Spinal cord (tissue), 10 donors: ENCODE measurements around the gene ELAPOR2. TPM values are rescaled to one million over a fixed set of nuclear protein-coding genes. Genes with fewer than 3 reads are reported as not detected.

Experiments used
- DNase-seq, 6 donors: peaks; one replicate each; pipeline versions ENCODE4 v3.0.0 to v3.0.0-alpha.2; 2013 to 2015; ENCODE audit warnings: low spot score in 6 of 6, low read depth in 4 of 6
- H3K27ac ChIP-seq: one replicate; pipeline ENCODE4 v1.5.1; 2013; ENCODE audit warnings: low read depth, low read length, control low read depth
- H3K27me3 ChIP-seq: one replicate; pipeline ENCODE4 v1.6.1; 2013; ENCODE audit warnings: low read length; ENCODE audit not compliant: control insufficient read depth, insufficient read depth
- H3K36me3 ChIP-seq: one replicate; pipeline ENCODE4 v1.6.1; 2013; ENCODE audit warnings: low read length; ENCODE audit not compliant: control insufficient read depth, insufficient read depth
- H3K4me1 ChIP-seq: one replicate; pipeline ENCODE4 v1.6.1; 2013; ENCODE audit warnings: low read length; ENCODE audit not compliant: control insufficient read depth, insufficient read depth
- H3K4me3 ChIP-seq: one replicate; pipeline ENCODE4 v1.5.1; 2013; ENCODE audit warnings: low read depth, low read length, control low read depth
- H3K9me3 ChIP-seq: one replicate; pipeline ENCODE4 v1.6.1; 2013; ENCODE audit warnings: low read length; ENCODE audit not compliant: control insufficient read depth, insufficient read depth
- WGBS: methylation state at CpG from one replicate; pipeline ENCODE4 v1.1.5; 2013; ENCODE audit warnings: missing lambda C conversion rate; ENCODE audit not compliant: insufficient coverage; 5-methylcytosine and 5-hydroxymethylcytosine counted together
- polyA plus RNA-seq, 2 donors: library from polyadenylated mRNA; unstranded; fragments of 120-200 nt; gene quantifications; one replicate each; pipeline ENCODE4 v1.2.1, GENCODE V29; 2013; ENCODE audit not compliant: insufficient read length in 2 of 2
- total RNA-seq, 2 donors: library from RNA; depleted of rRNA in 1 of 2; stranded (reverse); fragments of 120-200 nt in 1 of 2; fragments of >200 nt in 1 of 2; gene quantifications; one replicate each; pipeline versions ENCODE4 v1.2.3 to v1.2.4, GENCODE V29; 2013 to 2014
- donor health status: healthy.

ELAPOR2 gene
- total and polyA plus RNA-seq, 4 donors: 31.8 to 77.1 (median 43.2) TPM

DNA sequence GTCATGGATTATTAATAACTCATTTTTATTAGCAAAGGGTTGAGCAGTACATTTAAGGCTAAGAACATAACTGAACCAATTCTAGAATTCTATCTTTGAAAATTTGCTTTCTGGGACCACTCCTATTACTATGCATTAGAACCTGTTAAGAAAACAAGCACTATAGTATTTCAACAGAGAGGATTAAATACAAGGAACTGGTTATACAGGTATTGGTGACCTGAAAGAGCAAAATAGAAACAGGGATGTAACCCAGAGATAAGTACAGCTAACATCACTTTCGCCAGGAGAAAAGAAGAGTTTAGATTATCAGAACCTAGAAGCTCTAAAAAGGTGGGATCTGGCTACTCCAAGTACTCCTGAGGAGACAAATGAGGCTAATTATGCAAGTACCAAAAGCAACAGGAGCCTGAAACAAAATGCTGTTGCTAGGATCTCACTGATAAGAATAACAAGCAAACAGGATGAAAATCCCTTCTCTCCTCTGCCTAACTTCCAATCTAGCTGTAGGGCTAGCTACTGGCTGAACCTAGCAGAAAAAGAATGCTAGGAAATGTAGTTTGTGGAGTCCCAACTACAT lies 32.1 kb upstream of the ELAPOR2 start:
- Histone ChIP-seq H3K36me3 (no peaks in the 10 kb centered on the region), H3K4me3 (no peak overlapping the region), H3K27me3 (no peaks in the 10 kb centered on the region), H3K4me1 (no peaks in the 10 kb centered on the region), H3K27ac (no peak overlapping the region), H3K9me3 (peaks cover 3% of the 10 kb centered on the region)
- no peak for DNase-seq
- 100% methylated on average over 1 of the region's 1 CpG for WGBS

DNA sequence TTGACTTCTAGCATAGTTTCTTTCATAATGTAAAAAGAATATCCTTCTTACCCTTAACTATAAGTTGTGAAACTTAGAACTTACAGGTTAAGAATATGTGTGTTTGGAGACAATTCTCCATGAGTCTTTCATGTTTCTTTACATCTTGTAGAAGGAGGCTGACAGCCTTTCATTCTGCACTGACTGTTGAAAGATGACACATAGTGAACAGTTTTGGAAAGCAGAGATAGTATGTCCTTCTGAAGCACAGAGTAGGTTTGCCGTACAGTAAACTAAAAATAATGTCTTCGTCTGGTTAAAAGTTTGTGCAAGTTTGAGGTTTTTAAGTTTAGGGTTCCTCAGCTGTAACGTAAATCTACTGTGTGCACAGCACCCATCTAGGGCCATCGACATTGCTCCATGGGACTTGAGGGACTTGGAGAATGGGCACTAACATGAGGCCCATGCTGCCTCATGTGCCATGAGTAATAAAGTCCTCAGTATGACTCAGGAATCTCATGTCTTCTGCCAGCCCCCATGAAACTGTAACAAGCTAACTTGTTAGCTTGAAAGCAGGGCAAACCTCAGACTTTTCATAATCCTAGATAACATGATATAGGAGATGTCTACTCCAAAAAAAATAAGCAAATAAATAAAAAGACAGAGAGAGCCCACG lies 24.5 kb upstream of the ELAPOR2 start:
- H3K4me3 ChIP-seq: no peak overlapping the region
- no peaks in the 10 kb centered on the region for H3K4me1 ChIP-seq
- H3K27ac ChIP-seq: no peak overlapping the region
- 95% methylated on average over 4 of the region's 5 CpGs for WGBS
- H3K9me3 ChIP-seq: peaks cover 3% of the 10 kb centered on the region
- no peaks in the 10 kb centered on the region for H3K36me3 ChIP-seq
- H3K27me3 ChIP-seq: no peaks in the 10 kb centered on the region
- no peak for DNase-seq

DNA sequence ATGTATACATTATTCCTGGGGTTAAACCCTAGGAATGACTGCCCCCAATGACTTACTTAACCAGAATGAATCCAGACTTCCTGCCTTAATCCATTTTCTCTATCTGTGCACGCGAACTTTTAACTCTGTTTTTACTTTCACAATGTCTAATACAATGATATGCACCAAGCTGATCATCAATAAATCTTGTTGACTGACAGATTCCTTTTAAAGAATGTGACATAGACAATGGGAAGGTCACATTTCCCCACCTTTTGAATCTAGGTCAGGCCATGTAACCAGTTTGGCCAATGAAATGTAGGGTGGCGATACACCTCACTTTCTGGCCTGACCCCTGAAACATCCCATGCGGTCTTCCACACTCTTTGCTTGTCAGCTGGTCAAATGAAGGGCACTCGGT lies 23.2 kb upstream of the ELAPOR2 start:
- H3K36me3 ChIP-seq: no peaks in the 10 kb centered on the region
- 100% methylated on average over 2 of the region's 5 CpGs for WGBS
- no peak overlapping the region for H3K27ac ChIP-seq
- H3K27me3 ChIP-seq: no peaks in the 10 kb centered on the region
- H3K4me3 ChIP-seq: no peak overlapping the region
- H3K9me3 ChIP-seq: peaks cover 3% of the 10 kb centered on the region
- DNase-seq: no peak
- no peaks in the 10 kb centered on the region for H3K4me1 ChIP-seq

DNA sequence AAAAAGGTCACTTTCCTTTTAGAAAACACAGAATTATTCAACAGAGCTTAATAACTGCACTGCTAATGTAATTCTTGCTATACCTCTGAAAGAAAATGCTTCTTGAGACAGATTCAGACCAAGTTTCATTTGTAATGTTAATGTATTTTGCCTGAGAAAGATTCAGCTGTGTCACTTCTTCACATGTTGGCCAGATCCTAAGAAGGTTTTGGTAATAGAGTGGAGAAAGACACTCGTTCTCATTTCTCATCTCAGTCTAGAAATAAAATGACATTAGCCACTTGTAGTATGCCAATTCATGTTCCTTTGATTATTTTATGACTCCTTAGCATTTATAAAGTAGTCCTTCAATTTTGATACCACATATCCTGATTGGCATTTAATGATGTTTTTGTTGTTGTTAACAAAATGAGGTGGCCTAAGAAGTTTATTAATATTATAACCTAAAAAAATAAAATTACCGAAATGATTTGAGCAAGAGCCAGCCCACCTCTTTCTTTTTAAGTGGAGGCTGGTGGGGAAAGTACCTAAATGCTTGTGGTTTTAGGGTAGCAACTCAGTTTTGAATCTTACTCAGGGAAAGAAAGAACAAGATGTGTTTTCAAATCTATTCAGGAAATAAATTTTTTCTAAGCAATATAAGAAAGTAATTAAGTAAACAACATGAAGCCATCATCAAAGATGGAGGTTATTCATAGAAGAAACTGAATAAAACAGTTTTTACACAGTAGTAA lies 16.4 kb upstream of the ELAPOR2 start:
- no peaks in the 10 kb centered on the region for H3K27me3 ChIP-seq
- H3K4me3 ChIP-seq: no peak overlapping the region
- DNase-seq: no peak
- H3K27ac ChIP-seq: no peak overlapping the region
- no peaks in the 10 kb centered on the region for H3K4me1 ChIP-seq
- no peaks in the 10 kb centered on the region for H3K36me3 ChIP-seq
- no CpG with 5 or more reads among the region's 2 CpGs for WGBS
- H3K9me3 ChIP-seq: no peaks in the 10 kb centered on the region

DNA sequence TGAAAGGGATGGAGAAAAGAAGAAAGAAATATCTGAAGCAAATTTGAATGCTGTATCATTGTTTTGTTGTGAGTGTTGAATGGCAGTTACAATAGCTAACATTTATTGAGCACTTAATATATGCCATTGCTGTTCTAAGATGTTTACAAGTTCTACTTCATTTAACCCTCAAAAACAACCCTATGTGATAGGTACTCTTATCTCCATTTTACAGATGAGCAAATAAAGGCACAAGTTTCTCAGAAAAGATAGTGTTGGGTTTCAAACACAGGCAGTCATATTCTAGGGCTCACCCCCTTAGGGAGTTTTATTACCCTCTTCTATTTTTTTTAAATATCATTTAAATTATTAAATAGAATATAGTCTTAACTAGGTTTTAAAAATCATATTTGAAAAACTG lies 8.3 kb upstream of the ELAPOR2 start:
- Histone ChIP-seq H3K27me3 (no peaks in the 10 kb centered on the region), H3K27ac (no peak overlapping the region)

DNA sequence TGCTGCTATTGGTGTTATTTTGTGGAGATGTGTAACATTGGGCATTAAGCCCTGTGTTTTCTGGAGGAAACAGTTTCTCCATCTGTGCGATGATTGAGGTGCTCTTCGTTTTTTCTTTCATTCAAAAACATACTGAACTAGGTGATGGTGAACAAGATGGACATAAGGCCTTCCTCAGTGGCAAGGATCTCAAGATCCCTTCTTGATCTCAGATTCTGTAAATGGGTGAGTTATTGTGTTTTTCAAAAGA lies 759 bp upstream of the ELAPOR2 start:
- WGBS: no CpG with 5 or more reads among the region's 2 CpGs
- peak overlapping the region; percentile 65 for H3K4me3 ChIP-seq
- no peaks in the 10 kb centered on the region for H3K36me3 ChIP-seq
- peaks cover 7% of the 10 kb centered on the region for H3K4me1 ChIP-seq
- peak overlapping the region; percentile 71 for H3K27ac ChIP-seq
- H3K9me3 ChIP-seq: no peaks in the 10 kb centered on the region
- H3K27me3 ChIP-seq: no peaks in the 10 kb centered on the region
- DNase-seq: no peak

More for the DNA sequence above, 8.3 kb upstream of the ELAPOR2 start:
- H3K9me3 ChIP-seq: no peaks in the 10 kb centered on the region
- no peaks in the 10 kb centered on the region for H3K4me1 ChIP-seq
- H3K4me3 ChIP-seq: no peak overlapping the region
- DNase-seq: no peak
- no peaks in the 10 kb centered on the region for H3K36me3 ChIP-seq

DNA sequence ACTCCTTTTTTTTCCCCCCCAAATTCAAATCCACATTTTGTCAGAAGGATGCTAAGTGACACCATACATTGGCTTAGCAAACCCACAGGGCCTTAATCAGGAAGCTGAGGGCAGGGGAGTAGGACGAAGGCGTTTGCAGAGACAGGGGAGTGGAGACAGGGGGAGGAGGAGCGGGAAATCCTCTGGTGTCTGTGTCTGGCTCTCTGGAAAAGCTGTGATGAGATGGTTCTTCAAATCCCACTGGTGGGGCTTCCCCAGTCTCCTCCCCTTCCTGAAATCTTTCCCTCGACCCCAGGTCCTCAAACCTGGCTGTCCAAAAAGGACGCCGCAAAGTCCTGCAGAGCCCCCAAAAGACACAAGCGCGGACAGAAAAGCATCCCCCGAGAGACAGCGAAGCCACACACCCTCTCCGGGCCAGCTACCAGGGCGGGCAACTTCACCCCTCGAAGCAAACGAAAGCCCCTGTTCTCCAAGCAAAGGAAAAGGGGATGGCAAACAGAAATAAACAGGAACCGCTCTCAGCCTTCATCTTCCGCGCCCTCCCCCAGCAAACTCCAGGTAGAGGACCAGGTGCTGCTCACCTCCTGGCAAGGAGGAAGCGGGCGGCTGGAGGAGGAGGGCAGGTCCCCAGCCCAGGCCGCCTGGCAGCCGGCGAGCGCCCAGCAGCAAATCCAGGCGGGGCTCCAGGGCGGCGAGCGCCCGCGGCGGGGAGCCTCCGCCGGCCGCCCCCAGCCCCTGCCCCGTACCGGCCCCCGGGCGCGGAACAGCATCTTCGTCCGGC lies 520 bp downstream of the ELAPOR2 start:
- WGBS: under 1% methylated on average over 36 of the region's 40 CpGs
- peaks cover 7% of the 10 kb centered on the region for H3K4me1 ChIP-seq
- H3K9me3 ChIP-seq: no peaks in the 10 kb centered on the region
- DNase-seq: peak in 3 of 6 donors; percentile 20 to 83 (median 72)
- H3K4me3 ChIP-seq: peak overlapping the region; percentile 60
- no peaks in the 10 kb centered on the region for H3K36me3 ChIP-seq
- no peaks in the 10 kb centered on the region for H3K27me3 ChIP-seq
- H3K27ac ChIP-seq: peak overlapping the region; percentile 12

DNA sequence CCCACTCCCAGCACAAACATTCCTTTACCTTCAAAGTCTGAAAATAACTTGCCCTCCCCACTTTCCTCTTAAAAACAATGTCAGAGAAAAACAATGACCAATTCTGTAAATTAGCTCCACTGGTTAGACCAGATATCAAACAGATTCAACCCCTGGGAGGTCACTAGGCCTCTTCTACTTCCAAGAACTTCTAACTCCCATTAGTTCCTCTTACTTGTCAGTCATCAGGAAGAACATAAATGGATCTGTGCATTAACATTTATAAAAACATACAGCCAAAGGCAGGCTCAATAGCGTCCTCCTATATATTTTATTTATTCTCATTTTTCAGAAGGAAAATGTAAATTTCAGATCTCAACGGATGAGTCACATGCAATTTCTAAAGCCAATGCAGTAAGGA lies 2.2 kb downstream of the ELAPOR2 start:
- Histone ChIP-seq H3K4me1 (peaks cover 7% of the 10 kb centered on the region), H3K9me3 (no peaks in the 10 kb centered on the region), H3K27ac (no peak overlapping the region), H3K36me3 (no peaks in the 10 kb centered on the region), H3K27me3 (no peaks in the 10 kb centered on the region), H3K4me3 (no peak overlapping the region)
- DNase-seq: no peak
- 100% methylated on average over 1 of the region's 2 CpGs for WGBS

DNA sequence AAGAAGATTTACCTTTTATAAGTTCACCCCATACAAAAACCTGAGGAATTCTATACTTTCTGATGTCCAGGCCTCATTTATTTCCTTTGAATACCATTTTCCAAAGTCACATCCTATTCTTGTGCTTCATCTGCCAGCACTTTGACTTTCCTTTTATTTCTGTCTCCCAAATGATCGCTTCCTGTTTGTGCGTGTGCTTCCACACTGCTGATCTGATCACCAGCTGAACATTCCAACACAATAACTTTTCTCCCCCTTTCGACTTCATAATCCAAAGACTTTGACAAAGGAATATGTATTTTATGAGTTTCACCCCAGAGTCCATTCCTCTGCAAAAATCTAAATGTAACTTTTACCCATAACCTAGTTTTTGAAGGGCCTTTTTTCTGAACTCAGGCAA lies 3.1 kb downstream of the ELAPOR2 start:
- Histone ChIP-seq H3K9me3 (no peaks in the 10 kb centered on the region), H3K27me3 (no peaks in the 10 kb centered on the region), H3K4me1 (peaks cover 7% of the 10 kb centered on the region), H3K27ac (no peak overlapping the region), H3K4me3 (no peak overlapping the region), H3K36me3 (no peaks in the 10 kb centered on the region)
- no peak for DNase-seq
- 83% methylated on average over 1 of the region's 3 CpGs for WGBS
